ENCODE data around the gene NTSR1.
A peak's percentile ranks its signal among the peaks of the same experiment; 100 is the strongest.
"Not testable (repeated sequence)": the region's sequence is repeated elsewhere in the genome, so short reads cannot be mapped to it uniquely, and the experiment has no call there.

NTSR1 gene

GRCh38 chr20:62675156-62675876 is 33.3 kb upstream of the NTSR1 start:
- no peak for DNase-seq

- DNase-seq = no peak
These were observed 32.8 kb upstream of the NTSR1 start for GRCh38 chr20:62675877-62676260.

- DNase-seq = no peak
These were observed 31.7 kb upstream of the NTSR1 start for GRCh38 chr20:62676976-62677375.

GRCh38 chr20:62677678-62678077 is 31.0 kb upstream of the NTSR1 start:
- no peak for DNase-seq

- no peak for DNase-seq
These were observed 30.1 kb upstream of the NTSR1 start for GRCh38 chr20:62678553-62678952.

- no peak for DNase-seq
These were observed 28.6 kb upstream of the NTSR1 start for GRCh38 chr20:62679978-62680589.

- DNase-seq = no peak
These were observed 25.6 kb upstream of the NTSR1 start for GRCh38 chr20:62682912-62683517.

GRCh38 chr20:62683660-62684322 is 24.8 kb upstream of the NTSR1 start:
- not testable (repeated sequence) for DNase-seq

GRCh38 chr20:62684981-62685380 is 23.7 kb upstream of the NTSR1 start:
- DNase-seq = no peak

GRCh38 chr20:62685781-62686555 is 22.7 kb upstream of the NTSR1 start:
- DNase-seq = peak; percentile 38

- no peak for DNase-seq
These were observed 21.5 kb upstream of the NTSR1 start for GRCh38 chr20:62686869-62687830.

GRCh38 chr20:62688083-62688482 is 20.6 kb upstream of the NTSR1 start:
- DNase-seq = no peak

GRCh38 chr20:62688855-62689460 is 19.7 kb upstream of the NTSR1 start:
- no peak for DNase-seq

GRCh38 chr20:62689861-62690260 is 18.8 kb upstream of the NTSR1 start:
- DNase-seq = no peak

GRCh38 chr20:62690261-62690820 is 18.3 kb upstream of the NTSR1 start:
- DNase-seq = no peak

GRCh38 chr20:62691487-62691886 is 17.1 kb upstream of the NTSR1 start:
- no peak for DNase-seq

GRCh38 chr20:62692176-62692575 is 16.5 kb upstream of the NTSR1 start:
- no peak for DNase-seq

GRCh38 chr20:62692801-62693523 is 15.7 kb upstream of the NTSR1 start:
- DNase-seq = no peak

GRCh38 chr20:62693524-62693922 is 15.1 kb upstream of the NTSR1 start:
- DNase-seq = no peak

GRCh38 chr20:62694106-62694505 is 14.5 kb upstream of the NTSR1 start:
- no peak for DNase-seq

Measured in NCI-H774 (cell line).